ENCODE results near the gene ATG4D.
A peak's percentile ranks its signal among the peaks of the same experiment; 100 is the strongest.

Gene ATG4D

GRCh38 chr19:10602330-10603083, 58.8 kb downstream of the ATG4D start:
- DNase-seq (ENCODE audit: low read depth, low spot score), result no peak
- peak overlapping the region; percentile 72 for H3K4me3 ChIP-seq (ENCODE audit: low read length)

All from Jurkat, Clone E6-1 (cell line).